Body of pancreas (tissue), 4 donors: ENCODE measurements around the gene PEX11A. TPM values are rescaled to one million over a fixed set of nuclear protein-coding genes. Genes with fewer than 3 reads are reported as not detected.

Experiments
- ATAC-seq: fragments of 150-250 bp; one replicate; pipeline ENCODE4 v1.9.1; 2016
- DNase-seq, 4 donors: peaks; one replicate each; pipeline ENCODE4 v3.0.0-alpha.2; 2019
- H3K27ac ChIP-seq, 4 donors: fragments of 200-600 bp; sonication (generic); 1 replicate in 3 of 4; 2 replicates in 1 of 4; pipeline versions ENCODE4 v1.5.1 to v1.6.1; 2016 to 2019; ENCODE audit warnings: mild to moderate bottlenecking in 1 of 4, mixed read lengths in 1 of 4, moderate library complexity in 1 of 4
- H3K27me3 ChIP-seq, 2 donors: fragments of 200-600 bp; sonication (generic); one replicate each; pipeline ENCODE4 v1.6.0; 2016; ENCODE audit warnings: mild to moderate bottlenecking in 1 of 2
- H3K36me3 ChIP-seq, 2 donors: fragments of 200-600 bp; sonication (generic); replicated peaks in 1 of 2; 2 replicates each; pipeline ENCODE4 v1.5.1; 2016; ENCODE audit warnings: low read depth in 2 of 2; ENCODE audit not compliant: insufficient read depth in 1 of 2
- H3K4me1 ChIP-seq: fragments of 200-600 bp; sonication (generic); one replicate; pipeline ENCODE4 v1.6.0; 2016
- H3K4me3 ChIP-seq, 2 donors: fragments of 200-600 bp; sonication (generic); 1 replicate in 1 of 2; 2 replicates in 1 of 2; pipeline ENCODE4 v1.5.1; 2016 to 2019
- H3K9me3 ChIP-seq, 3 donors: fragments of 200-600 bp; sonication (generic); 1 replicate in 2 of 3; 2 replicates in 1 of 3; pipeline ENCODE4 v1.5.1; 2016
- POLR2A ChIP-seq, 3 donors: fragments of 450-650 bp; IDR thresholded peaks; one replicate each; pipeline ENCODE4 v1.6.1; 2016; ENCODE audit warnings: antibody characterized with exemption in 3 of 3, mild to moderate bottlenecking in 2 of 3
- WGBS, 2 donors: methylation state at CpG; one replicate each; pipeline ENCODE4 v1.1.5; 2017; 5-methylcytosine and 5-hydroxymethylcytosine counted together
- intact Hi-C: fragments of 100-400 bp; cut with DNase I; formaldehyde crosslinking; loops from one replicate; pipeline ENCODE4 v1.15.1; 2023
- total RNA-seq, 2 donors: library from RNA; depleted of rRNA; stranded (reverse); fragments of >200 nt; gene quantifications; one replicate each; pipeline ENCODE4 v1.1.0, GENCODE V29; 2016
- TF ChIP-seq, protein P1 (sequence below), 7 experiments: fragments of 450-650 bp in 4 of 7; fragments of 200-600 bp in 3 of 7; sonication (generic) in 3 of 7; IDR thresholded peaks; one replicate each; pipeline ENCODE4 v1.5.1; 2016 to 2019; ENCODE audit warnings: antibody characterized with exemption in 7 of 7

PEX11A gene, protein sequence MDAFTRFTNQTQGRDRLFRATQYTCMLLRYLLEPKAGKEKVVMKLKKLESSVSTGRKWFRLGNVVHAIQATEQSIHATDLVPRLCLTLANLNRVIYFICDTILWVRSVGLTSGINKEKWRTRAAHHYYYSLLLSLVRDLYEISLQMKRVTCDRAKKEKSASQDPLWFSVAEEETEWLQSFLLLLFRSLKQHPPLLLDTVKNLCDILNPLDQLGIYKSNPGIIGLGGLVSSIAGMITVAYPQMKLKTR
- total RNA-seq = 10 to 100 TPM; 14.5 to 25.1 TPM

DNA sequence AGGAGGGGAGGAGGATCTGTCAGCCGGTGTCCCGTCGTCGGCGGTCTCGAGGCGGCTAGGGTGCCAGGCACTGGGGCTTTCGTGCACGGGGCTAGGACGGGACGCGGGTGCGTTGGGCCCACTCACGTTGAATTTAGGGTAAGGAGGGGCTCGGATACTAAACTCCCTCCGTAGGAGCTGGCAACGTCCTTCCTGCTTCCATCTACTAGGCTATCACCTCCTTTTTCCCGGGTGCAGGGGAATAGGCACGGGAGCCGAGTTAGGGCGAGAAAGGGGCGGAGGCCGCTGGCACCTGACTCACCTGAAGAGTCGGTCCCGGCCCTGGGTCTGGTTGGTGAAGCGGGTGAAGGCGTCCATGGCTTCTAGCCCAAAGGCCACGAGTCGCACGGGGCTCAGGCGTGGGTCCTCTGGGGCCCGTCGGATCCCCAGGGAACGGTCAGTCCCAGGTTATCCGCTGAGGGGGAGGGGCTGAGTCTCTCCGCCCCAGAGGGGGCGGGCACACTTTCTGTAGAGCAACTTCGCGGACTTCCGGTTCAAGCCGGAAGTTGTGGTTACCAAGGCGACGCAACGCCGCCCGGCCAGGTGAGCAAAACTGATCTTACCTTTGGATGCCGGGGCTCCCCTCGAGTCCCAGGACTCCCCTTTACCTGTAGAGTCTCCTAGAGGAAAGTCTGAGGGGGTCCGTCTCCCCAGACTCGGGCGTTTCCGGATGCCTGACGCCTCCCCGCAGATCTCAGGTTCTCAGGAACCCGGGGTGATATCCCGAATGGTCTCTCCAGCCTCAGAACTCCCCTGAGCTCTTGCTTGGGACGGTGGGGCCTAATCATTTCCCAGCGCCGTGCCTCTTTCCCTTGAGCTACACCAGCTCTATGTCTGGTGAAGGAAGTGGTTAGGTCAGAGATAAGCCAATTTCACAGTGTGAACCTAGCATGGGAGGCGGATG lies at the start of gene PEX11A, which contains the start of gene WDR93:
PEX11A (minus strand) TSS at position 479 of the 943 bp plus-strand sequence; CDS start at position 357, 122 bp downstream.
WDR93 (plus strand) TSS at position 536 of the 943 bp plus-strand sequence. CDS start 10,936 bp downstream, outside the sequence.
- TF ChIP-seq, protein P1, sequence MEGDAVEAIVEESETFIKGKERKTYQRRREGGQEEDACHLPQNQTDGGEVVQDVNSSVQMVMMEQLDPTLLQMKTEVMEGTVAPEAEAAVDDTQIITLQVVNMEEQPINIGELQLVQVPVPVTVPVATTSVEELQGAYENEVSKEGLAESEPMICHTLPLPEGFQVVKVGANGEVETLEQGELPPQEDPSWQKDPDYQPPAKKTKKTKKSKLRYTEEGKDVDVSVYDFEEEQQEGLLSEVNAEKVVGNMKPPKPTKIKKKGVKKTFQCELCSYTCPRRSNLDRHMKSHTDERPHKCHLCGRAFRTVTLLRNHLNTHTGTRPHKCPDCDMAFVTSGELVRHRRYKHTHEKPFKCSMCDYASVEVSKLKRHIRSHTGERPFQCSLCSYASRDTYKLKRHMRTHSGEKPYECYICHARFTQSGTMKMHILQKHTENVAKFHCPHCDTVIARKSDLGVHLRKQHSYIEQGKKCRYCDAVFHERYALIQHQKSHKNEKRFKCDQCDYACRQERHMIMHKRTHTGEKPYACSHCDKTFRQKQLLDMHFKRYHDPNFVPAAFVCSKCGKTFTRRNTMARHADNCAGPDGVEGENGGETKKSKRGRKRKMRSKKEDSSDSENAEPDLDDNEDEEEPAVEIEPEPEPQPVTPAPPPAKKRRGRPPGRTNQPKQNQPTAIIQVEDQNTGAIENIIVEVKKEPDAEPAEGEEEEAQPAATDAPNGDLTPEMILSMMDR (IDR thresholded peaks at IDR 0.05) = no peak
- peak; percentile 39 to 76 (median 75) for TF ChIP-seq POLR2A (IDR thresholded peaks at IDR 0.05)

DNA sequence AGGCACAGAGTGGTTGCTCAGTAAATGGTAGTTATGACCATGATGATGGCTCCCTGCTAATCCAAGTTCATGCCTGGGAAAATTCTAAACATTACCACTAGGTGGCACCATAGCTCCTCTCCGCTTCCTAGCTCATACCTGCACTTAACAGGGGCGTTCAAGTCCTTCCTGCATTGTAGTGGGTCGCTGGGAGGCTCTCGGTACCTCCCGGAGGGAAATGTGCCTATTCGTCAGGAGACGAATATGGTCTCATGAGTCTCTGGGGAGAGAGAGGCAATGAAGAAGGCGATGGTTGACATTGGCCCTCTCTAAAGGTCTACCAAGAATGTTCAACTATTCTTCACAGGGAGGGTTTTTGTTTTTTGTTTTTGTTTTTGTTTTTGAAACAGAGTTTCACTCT lies 49.6 kb upstream of the PEX11A start:
- intact Hi-C loops = no loop called here
- DNase-seq = peak; percentile 64 to 78 (median 68)

More for the DNA sequence above, at the start of gene PEX11A, which contains the start of gene WDR93:
- Histone ChIP-seq H3K4me1 (peaks cover 25% of the 10 kb centered on the region), H3K27me3 (no peaks in the 10 kb centered on the region), H3K36me3 (no peaks in the 10 kb centered on the region), H3K4me3 (peak within 1 kb of the TSS; percentile 5 to 54), H3K9me3 (no peaks in the 10 kb centered on the region), H3K27ac (peak within 1 kb of the TSS; percentile 60 to 76 (median 70))
- ATAC-seq (peak; percentile 96), DNase-seq (peak; percentile 89 to 96 (median 92))
- WGBS, 2 donors = 1 to 4% methylated on average over 23 to 58 of the region's 60 CpGs
- intact Hi-C loops = loop anchor here (10.0 kb wide), 1 partner anchor 46 kb away; no protein-coding TSS in a partner anchor

DNA sequence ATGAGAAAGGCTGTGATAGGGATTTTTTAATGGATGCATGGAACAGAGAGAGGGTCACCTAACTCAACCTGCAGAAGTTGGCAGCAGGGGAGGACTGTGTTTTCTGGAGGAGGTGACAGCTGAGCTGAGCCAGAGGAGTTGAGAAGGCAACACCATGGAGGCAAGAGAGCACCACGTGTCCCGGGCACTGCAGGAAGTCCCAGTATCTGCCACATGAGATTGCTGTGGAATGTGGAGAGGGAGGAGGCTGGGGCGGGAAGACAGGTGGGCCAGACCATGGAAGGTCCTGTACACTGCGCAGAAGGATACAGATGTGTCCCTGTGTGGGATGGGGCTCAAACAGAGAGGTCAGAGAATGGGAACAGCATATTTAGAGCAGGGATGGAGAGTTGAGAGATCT lies 45.2 kb upstream of the PEX11A start:
- no peak for DNase-seq
- no peak overlapping the region for H3K27ac ChIP-seq
- H3K27me3 ChIP-seq = no peaks in the 10 kb centered on the region
- intact Hi-C loops = no loop called here
- no peaks in the 10 kb centered on the region for H3K9me3 ChIP-seq
- TF ChIP-seq, protein P1 (IDR thresholded peaks at IDR 0.05) = no peak
- TF ChIP-seq POLR2A (IDR thresholded peaks at IDR 0.05) = no peak
- H3K4me1 ChIP-seq = no peaks in the 10 kb centered on the region
- WGBS, 2 donors = 55 to 66% methylated on average over 4 of the region's 4 CpGs
- no peak for ATAC-seq
- no peaks in the 10 kb centered on the region for H3K36me3 ChIP-seq
- no peak overlapping the region for H3K4me3 ChIP-seq

More for the DNA sequence above, 49.6 kb upstream of the PEX11A start:
- TF ChIP-seq, protein P1 (IDR thresholded peaks at IDR 0.05) = peak; percentile 75 to 94 (median 93)
- TF ChIP-seq POLR2A (IDR thresholded peaks at IDR 0.05) = no peak
- no peak overlapping the region for H3K4me3 ChIP-seq
- no peaks in the 10 kb centered on the region for H3K4me1 ChIP-seq
- no peaks in the 10 kb centered on the region for H3K36me3 ChIP-seq
- no peaks in the 10 kb centered on the region for H3K27me3 ChIP-seq
- WGBS, 2 donors = 0 to 3% methylated on average over 4 to 8 of the region's 8 CpGs
- no peaks in the 10 kb centered on the region for H3K9me3 ChIP-seq
- peak; percentile 91 for ATAC-seq
- H3K27ac ChIP-seq = no peak overlapping the region

DNA sequence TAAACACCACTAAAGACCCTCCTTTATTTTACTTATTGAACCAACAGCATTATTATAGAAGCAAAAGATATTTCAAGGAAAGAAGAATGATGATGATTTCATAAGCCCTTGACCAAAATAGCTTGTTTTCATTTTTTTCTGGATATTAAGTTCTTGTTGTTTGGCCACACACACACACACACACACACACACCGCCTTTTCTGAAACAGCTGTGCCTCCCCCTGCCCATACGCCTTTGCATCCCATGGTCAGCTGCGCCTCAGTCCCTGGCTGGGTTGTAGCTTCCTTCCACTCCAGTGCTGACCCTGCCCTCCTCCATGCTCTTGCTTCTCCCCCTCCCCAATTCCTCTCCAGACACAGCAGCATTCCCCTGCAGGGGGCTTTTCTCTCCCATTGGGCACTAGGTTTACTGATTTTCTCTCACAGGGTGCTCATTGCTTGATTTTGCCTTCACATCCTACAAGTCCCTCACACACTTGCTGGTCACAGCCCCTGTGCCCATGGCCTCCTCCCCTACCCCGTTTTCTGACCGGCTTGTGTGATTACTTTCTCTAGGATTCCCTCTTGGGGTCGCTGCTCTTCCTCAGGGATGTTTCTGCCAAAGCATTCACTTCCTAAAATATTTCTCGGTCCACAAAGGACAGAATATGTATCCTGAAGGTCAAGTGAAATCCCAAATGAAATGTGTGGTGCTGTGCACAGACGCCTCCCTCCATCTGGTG lies 42.1 kb upstream of the PEX11A start:
- H3K36me3 ChIP-seq = no peaks in the 10 kb centered on the region
- WGBS, 2 donors = 68 to 69% methylated on average over 8 of the region's 8 CpGs
- no peak for DNase-seq

More for the DNA sequence above, 42.1 kb upstream of the PEX11A start:
- ATAC-seq = no peak
- intact Hi-C loops = no loop called here
- Histone ChIP-seq H3K4me3 (no peak overlapping the region), H3K4me1 (no peaks in the 10 kb centered on the region), H3K27ac (no peak overlapping the region), H3K9me3 (no peaks in the 10 kb centered on the region), H3K27me3 (no peaks in the 10 kb centered on the region)
- TF ChIP-seq, protein P1 (IDR thresholded peaks at IDR 0.05) = no peak
- no peak for TF ChIP-seq POLR2A (IDR thresholded peaks at IDR 0.05)
